HT-29 (cell line): Measurements from ENCODE around the gene LRRC41. TPM values are rescaled to one million over a fixed set of nuclear protein-coding genes. Genes with fewer than 3 reads are reported as not detected.
"Not testable (repeated sequence)": the region's sequence is repeated elsewhere in the genome, so short reads cannot be mapped to it uniquely, and the experiment has no call there.

ENCODE experiments used
- DNase-seq: peaks from one replicate; pipeline ENCODE4 v3.0.0-alpha.2; 2015; ENCODE audit warnings: low spot score
- total RNA-seq: library from RNA; depleted of rRNA; stranded (reverse); fragments of >200 nt; shearing (Covaris generic); gene quantifications from 2 replicates; pipeline ENCODE4 v1.2.3, GENCODE V29; 2014

Gene LRRC41
- total RNA-seq, 1 experiment from 2014 or later, result 31.1 TPM

- DNase-seq, result not testable (repeated sequence)
Measured at GRCh38 chr1:46325285-46326076, 22.1 kb upstream of the LRRC41 start.

GRCh38 chr1:46322191-46322590 is 18.8 kb upstream of the LRRC41 start:
- DNase-seq, result not testable (repeated sequence)

GRCh38 chr1:46319960-46320914 is 16.8 kb upstream of the LRRC41 start:
- DNase-seq, result not testable (repeated sequence)

GRCh38 chr1:46319301-46319700 is 15.9 kb upstream of the LRRC41 start:
- DNase-seq, result not testable (repeated sequence)

GRCh38 chr1:46317323-46317722 is 13.9 kb upstream of the LRRC41 start:
- no peak for DNase-seq

GRCh38 chr1:46315669-46316403 is 12.4 kb upstream of the LRRC41 start:
- no peak for DNase-seq

GRCh38 chr1:46310321-46310720 is 6.9 kb upstream of the LRRC41 start:
- DNase-seq, result no peak

GRCh38 chr1:46309401-46310159 is 6.2 kb upstream of the LRRC41 start:
- no peak for DNase-seq

- no peak for DNase-seq
Measured at GRCh38 chr1:46306159-46306530, 2.7 kb upstream of the LRRC41 start.

GRCh38 chr1:46303872-46304326 is 483 bp upstream of the LRRC41 start:
- DNase-seq, result no peak

- DNase-seq, result peak; percentile 27
Measured at GRCh38 chr1:46302641-46303037, 777 bp downstream of the LRRC41 start.

GRCh38 chr1:46301808-46302640 is 1.4 kb downstream of the LRRC41 start:
- peak; percentile 58 for DNase-seq

- DNase-seq, result no peak
Measured at GRCh38 chr1:46301406-46301807, 2.0 kb downstream of the LRRC41 start.

GRCh38 chr1:46300673-46301405 is 2.6 kb downstream of the LRRC41 start:
- no peak for DNase-seq

- DNase-seq, result no peak
Measured at GRCh38 chr1:46298387-46298786, 5.0 kb downstream of the LRRC41 start.

- DNase-seq, result no peak
Measured at GRCh38 chr1:46295306-46295705, 8.1 kb downstream of the LRRC41 start.

GRCh38 chr1:46289976-46290375 is 13.4 kb downstream of the LRRC41 start:
- no peak for DNase-seq

GRCh38 chr1:46289134-46289494 is 14.3 kb downstream of the LRRC41 start:
- DNase-seq, result no peak

GRCh38 chr1:46288485-46289133 is 14.8 kb downstream of the LRRC41 start:
- DNase-seq, result no peak
